Measurements from ENCODE around the gene KIAA0513. TPM values are rescaled to one million over a fixed set of nuclear protein-coding genes. Genes with fewer than 3 reads are reported as not detected.

The KIAA0513 gene
- total and polyA plus RNA-seq, 2 experiments from 2014 or later = 12.8 to 24.6 TPM

DNA sequence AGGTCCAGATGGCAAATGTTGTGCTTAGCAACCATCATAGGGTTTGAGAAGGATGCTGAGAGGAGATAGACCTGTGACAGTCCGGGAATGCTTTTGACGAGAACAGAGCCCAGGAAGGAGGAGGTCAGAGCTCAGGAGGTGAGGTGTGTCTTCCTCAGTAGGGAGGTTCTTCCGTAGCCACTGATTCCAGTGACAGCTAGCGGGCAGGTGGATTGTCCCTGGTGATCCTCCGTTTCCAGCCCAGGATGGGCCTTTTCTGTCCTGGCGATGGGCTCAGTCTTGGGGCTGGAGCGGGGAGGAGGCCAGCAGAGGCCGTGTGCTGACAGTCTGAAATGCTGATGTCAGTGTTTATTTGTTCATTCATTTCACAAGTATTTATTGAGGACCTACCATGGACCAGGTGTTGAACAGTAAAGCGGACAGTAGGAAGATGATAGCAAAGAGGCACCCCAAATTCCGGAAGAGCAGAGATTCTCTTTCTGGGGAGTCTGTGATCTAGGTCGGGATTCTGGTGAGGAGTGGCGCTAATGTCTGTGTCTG lies 38.8 kb downstream of the KIAA0513 start:
- Histone ChIP-seq H3K4me3 (no peak overlapping the region), H3K9me3 (ENCODE audit: low read depth) (no peaks in the 10 kb centered on the region), H3K4me1 (ENCODE audit: low read depth) (peaks cover 20% of the 10 kb centered on the region), H3K27ac (no peak overlapping the region), H3K36me3 (no peaks in the 10 kb centered on the region), H3K27me3 (no peaks in the 10 kb centered on the region)
- no peak for DNase-seq (ENCODE audit: low read depth in 1 of 2, low spot score in 1 of 2)
- TF ChIP-seq, protein P1, sequence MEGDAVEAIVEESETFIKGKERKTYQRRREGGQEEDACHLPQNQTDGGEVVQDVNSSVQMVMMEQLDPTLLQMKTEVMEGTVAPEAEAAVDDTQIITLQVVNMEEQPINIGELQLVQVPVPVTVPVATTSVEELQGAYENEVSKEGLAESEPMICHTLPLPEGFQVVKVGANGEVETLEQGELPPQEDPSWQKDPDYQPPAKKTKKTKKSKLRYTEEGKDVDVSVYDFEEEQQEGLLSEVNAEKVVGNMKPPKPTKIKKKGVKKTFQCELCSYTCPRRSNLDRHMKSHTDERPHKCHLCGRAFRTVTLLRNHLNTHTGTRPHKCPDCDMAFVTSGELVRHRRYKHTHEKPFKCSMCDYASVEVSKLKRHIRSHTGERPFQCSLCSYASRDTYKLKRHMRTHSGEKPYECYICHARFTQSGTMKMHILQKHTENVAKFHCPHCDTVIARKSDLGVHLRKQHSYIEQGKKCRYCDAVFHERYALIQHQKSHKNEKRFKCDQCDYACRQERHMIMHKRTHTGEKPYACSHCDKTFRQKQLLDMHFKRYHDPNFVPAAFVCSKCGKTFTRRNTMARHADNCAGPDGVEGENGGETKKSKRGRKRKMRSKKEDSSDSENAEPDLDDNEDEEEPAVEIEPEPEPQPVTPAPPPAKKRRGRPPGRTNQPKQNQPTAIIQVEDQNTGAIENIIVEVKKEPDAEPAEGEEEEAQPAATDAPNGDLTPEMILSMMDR (IDR thresholded peaks at IDR 0.05; ENCODE audit: low read depth, low read length) = no peak

DNA sequence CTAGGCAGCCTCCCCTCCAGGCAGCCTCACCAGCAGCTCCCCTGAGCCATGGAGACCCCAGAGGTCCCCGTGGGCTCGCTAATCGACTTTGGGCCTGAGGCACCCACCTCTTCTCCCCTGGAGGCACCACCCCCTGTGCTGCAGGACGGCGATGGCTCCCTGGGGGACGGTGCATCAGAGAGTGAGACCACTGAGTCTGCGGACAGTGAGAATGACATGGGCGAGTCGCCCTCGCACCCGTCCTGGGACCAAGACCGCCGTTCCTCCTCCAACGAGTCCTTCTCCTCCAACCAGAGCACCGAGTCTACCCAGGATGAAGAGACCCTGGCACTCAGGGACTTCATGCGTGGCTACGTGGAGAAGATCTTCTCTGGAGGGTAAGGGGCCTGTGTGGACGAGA lies 39.4 kb downstream of the KIAA0513 start:
- no peaks in the 10 kb centered on the region for H3K9me3 ChIP-seq (ENCODE audit: low read depth)
- peaks cover 14% of the 10 kb centered on the region for H3K4me1 ChIP-seq (ENCODE audit: low read depth)
- no peak overlapping the region for H3K4me3 ChIP-seq
- no peak overlapping the region for H3K27ac ChIP-seq
- H3K36me3 ChIP-seq = no peaks in the 10 kb centered on the region
- TF ChIP-seq, protein P1 (IDR thresholded peaks at IDR 0.05; ENCODE audit: low read depth, low read length) = no peak
- DNase-seq (ENCODE audit: low read depth in 1 of 2, low spot score in 1 of 2) = no peak
- H3K27me3 ChIP-seq = no peaks in the 10 kb centered on the region

DNA sequence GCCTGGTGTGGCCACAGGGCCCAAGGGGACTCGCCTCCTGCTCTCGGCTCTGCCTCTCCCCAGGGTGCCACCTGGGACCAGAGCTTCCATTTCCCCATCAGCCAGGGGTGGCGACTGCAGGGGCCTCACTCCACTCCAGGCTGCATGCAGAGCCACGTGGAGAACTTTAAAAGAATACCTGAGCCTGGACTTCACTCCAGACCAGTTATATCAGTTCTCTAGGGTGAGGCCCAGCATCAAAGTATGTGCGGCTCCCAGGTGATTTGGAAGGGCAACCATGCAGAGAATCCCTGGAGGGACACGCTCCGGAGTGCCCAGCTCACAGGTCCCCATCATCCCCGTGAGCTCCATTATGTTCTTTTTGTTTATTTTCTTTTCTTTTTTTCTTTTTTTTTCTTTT lies 39.8 kb downstream of the KIAA0513 start:
- H3K36me3 ChIP-seq = no peaks in the 10 kb centered on the region
- TF ChIP-seq, protein P1 (IDR thresholded peaks at IDR 0.05; ENCODE audit: low read depth, low read length) = no peak
- no peak for DNase-seq (ENCODE audit: low read depth in 1 of 2, low spot score in 1 of 2)
- peaks cover 10% of the 10 kb centered on the region for H3K4me1 ChIP-seq (ENCODE audit: low read depth)
- no peaks in the 10 kb centered on the region for H3K27me3 ChIP-seq
- no peak overlapping the region for H3K4me3 ChIP-seq
- no peaks in the 10 kb centered on the region for H3K9me3 ChIP-seq (ENCODE audit: low read depth)
- no peak overlapping the region for H3K27ac ChIP-seq

DNA sequence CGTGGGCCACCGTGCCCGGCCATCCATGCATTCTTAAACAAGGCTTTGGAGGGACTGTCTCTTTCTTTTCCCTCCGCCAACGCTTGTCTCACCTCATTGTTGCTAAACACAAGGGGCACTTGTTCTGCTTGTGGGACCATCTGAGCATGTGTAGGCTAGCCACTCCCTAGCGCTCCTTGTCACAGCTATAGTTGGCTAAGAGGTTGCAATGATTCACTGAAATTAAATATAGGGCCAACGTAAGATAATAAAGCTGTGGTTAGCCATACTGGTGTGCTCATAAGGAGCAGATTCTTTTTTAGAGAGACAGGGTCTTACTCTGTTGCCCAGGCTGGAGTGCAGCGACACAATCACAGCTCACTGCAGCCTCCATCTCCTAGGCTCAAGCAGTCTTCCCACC lies 41.2 kb downstream of the KIAA0513 start:
- peaks cover 3% of the 10 kb centered on the region for H3K4me1 ChIP-seq (ENCODE audit: low read depth)
- no peaks in the 10 kb centered on the region for H3K36me3 ChIP-seq
- TF ChIP-seq, protein P1 (IDR thresholded peaks at IDR 0.05; ENCODE audit: low read depth, low read length) = no peak
- no peaks in the 10 kb centered on the region for H3K27me3 ChIP-seq
- no peak overlapping the region for H3K4me3 ChIP-seq
- DNase-seq (ENCODE audit: low read depth in 1 of 2, low spot score in 1 of 2) = no peak
- H3K27ac ChIP-seq = no peak overlapping the region
- no peaks in the 10 kb centered on the region for H3K9me3 ChIP-seq (ENCODE audit: low read depth)

DNA sequence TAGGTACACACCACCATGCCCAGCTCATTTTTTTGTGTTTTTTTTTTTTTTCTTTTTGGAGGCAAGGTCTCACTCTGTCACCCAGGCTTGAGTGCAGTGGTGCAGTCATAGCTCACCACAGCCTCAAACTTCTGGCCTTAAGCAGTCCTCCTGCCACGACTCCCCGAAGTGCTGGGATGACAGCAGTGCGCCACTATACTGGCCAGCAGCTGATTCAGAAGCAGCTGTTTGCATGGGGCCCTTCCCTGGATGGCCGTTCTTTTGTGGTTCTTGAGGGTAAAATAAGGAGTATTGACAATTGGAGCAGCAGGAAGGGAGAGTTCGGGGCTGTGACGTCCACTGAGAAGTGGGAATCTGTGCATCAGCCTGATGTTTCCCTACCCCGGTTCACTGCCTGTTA lies 41.6 kb downstream of the KIAA0513 start:
- H3K36me3 ChIP-seq = no peaks in the 10 kb centered on the region
- H3K4me1 ChIP-seq (ENCODE audit: low read depth) = peaks cover 3% of the 10 kb centered on the region
- no peak for DNase-seq (ENCODE audit: low read depth in 1 of 2, low spot score in 1 of 2)
- H3K27me3 ChIP-seq = no peaks in the 10 kb centered on the region
- no peak overlapping the region for H3K4me3 ChIP-seq
- no peak overlapping the region for H3K27ac ChIP-seq
- TF ChIP-seq, protein P1 (IDR thresholded peaks at IDR 0.05; ENCODE audit: low read depth, low read length) = no peak
- H3K9me3 ChIP-seq (ENCODE audit: low read depth) = no peaks in the 10 kb centered on the region

Measured in cardiac muscle cell (in vitro differentiated cells and primary cell).